ENCODE results near the gene SEMA3F. TPM values are rescaled to one million over a fixed set of nuclear protein-coding genes. Genes with fewer than 3 reads are reported as not detected.

Gene SEMA3F
- total and polyA plus RNA-seq, 4 donors = 27.8 to 54.3 (median 47.4) TPM

DNA sequence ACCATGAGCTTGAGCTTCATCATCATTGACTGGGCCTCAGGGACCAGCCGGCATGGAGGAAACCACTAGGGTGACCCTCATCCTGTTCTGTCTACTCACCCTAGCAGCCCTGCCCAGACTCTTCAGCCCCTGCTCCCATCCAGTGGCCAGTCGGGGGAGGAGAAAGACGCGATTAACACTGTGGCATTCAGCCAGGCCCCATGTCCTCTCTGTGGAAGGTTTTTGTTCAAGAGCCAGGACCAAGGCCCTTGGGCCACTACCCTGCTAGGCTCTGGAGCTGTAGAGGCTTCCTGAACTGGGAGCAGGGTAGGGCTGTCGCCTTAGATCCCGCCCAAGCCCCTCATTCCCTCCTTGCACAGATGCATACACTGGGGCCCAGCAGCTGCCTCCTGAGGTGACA is 65.0 kb downstream of the SEMA3F start:
- Histone ChIP-seq H3K4me3 (no peak overlapping the region), H3K27me3 (ENCODE audit: control insufficient read depth in 3 of 3, insufficient read depth in 3 of 3, low read length in 2 of 3) (no peaks in the 10 kb centered on the region), H3K27ac (ENCODE audit: low read depth in 1 of 2, low read length in 1 of 2) (no peak overlapping the region), H3K36me3 (ENCODE audit: control insufficient read depth in 4 of 4, insufficient read depth in 4 of 4, low read length in 4 of 4) (no peaks in the 10 kb centered on the region), H3K4me1 (ENCODE audit: control insufficient read depth in 5 of 5, insufficient read depth in 5 of 5, low read length in 5 of 5) (peaks cover 0 to 5% (median 0%) of the 10 kb centered on the region in 5 donors), H3K9ac (ENCODE audit: insufficient read depth in 1 of 2, low read length in 2 of 2) (no peak overlapping the region), H3K9me3 (ENCODE audit: control insufficient read depth in 4 of 4, insufficient read depth in 3 of 4, low read length in 3 of 4) (no peaks in the 10 kb centered on the region)
- DNase-seq (no peak), ATAC-seq (ENCODE audit: insufficient read depth, low FRiP score) (no peak)
- 74 to 75% methylated on average over 6 of the region's 6 CpGs for WGBS, 2 donors
- TF ChIP-seq, protein P1, sequence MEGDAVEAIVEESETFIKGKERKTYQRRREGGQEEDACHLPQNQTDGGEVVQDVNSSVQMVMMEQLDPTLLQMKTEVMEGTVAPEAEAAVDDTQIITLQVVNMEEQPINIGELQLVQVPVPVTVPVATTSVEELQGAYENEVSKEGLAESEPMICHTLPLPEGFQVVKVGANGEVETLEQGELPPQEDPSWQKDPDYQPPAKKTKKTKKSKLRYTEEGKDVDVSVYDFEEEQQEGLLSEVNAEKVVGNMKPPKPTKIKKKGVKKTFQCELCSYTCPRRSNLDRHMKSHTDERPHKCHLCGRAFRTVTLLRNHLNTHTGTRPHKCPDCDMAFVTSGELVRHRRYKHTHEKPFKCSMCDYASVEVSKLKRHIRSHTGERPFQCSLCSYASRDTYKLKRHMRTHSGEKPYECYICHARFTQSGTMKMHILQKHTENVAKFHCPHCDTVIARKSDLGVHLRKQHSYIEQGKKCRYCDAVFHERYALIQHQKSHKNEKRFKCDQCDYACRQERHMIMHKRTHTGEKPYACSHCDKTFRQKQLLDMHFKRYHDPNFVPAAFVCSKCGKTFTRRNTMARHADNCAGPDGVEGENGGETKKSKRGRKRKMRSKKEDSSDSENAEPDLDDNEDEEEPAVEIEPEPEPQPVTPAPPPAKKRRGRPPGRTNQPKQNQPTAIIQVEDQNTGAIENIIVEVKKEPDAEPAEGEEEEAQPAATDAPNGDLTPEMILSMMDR (IDR thresholded peaks at IDR 0.05; ENCODE audit: control extremely low read depth, extremely low read depth) = no peak

DNA sequence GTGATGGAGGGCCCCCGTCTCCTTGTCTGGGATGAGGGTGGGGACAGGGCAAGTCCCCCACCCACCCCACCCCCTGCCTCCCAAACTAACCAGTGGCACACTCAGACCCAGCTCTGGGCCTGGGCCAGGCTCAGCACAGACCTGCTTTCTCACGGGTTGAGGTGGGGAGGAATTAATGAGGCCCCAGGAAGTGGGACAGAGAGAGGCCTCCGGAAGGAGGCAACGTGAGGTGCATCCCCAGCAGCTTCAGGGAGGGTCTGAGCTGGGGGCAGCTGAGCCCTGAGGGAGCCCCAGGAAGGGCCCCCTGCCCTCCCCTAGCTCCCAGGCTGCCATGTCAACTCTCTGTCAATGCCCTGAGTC is 65.9 kb downstream of the SEMA3F start:
- no peak for ATAC-seq (ENCODE audit: insufficient read depth, low FRiP score)
- TF ChIP-seq, protein P1 (IDR thresholded peaks at IDR 0.05; ENCODE audit: control extremely low read depth, extremely low read depth) = no peak
- no peak overlapping the region for H3K4me3 ChIP-seq
- H3K36me3 ChIP-seq (ENCODE audit: control insufficient read depth in 4 of 4, insufficient read depth in 4 of 4, low read length in 4 of 4) = no peaks in the 10 kb centered on the region
- WGBS, 2 donors = 59 to 62% methylated on average over 4 of the region's 4 CpGs
- DNase-seq = no peak
- H3K9ac ChIP-seq (ENCODE audit: insufficient read depth in 1 of 2, low read length in 2 of 2) = no peak overlapping the region
- H3K27me3 ChIP-seq (ENCODE audit: control insufficient read depth in 3 of 3, insufficient read depth in 3 of 3, low read length in 2 of 3) = no peaks in the 10 kb centered on the region
- H3K27ac ChIP-seq (ENCODE audit: low read depth in 1 of 2, low read length in 1 of 2) = no peak overlapping the region
- peaks cover 0 to 6% (median 0%) of the 10 kb centered on the region in 5 donors for H3K4me1 ChIP-seq (ENCODE audit: control insufficient read depth in 5 of 5, insufficient read depth in 5 of 5, low read length in 5 of 5)
- no peaks in the 10 kb centered on the region for H3K9me3 ChIP-seq (ENCODE audit: control insufficient read depth in 4 of 4, insufficient read depth in 3 of 4, low read length in 3 of 4)

DNA sequence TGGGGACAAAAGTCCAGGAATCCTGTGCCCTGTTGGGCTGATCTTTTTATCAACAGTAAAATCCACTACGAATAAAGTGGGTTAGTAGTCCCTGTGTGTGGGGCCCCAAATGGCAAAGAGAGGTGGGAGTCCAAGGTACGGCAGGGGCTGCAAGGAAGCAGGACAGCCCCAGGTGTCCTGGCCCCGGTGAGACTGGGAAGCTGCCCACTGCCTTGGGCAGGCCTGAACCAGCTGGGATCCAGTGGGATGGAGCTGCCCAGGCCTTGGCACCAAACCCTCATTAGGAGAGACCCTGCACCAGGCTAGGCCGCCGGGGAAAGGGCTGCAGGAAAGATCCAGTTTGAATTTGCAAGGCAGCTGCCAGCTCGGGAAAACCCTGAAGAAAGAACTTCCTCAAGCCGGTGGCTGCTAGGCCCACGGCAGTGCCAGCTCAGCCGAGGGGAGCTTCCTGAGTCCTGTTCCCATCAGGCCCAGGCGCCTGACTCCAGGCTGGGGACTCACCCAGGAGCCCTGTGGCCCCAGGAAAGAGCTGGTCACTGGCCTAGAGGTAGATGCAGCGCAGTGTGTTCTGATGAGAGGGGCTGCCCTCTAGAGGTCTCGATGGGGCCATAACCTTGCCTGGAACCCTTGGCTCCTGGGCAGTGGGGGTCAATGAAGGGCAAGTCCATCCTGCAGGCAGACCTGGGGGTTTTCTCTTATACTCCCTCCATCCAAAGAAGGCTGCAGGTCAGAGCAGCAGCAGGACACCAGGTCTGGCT is 66.5 kb downstream of the SEMA3F start:
- DNase-seq (no peak), ATAC-seq (ENCODE audit: insufficient read depth, low FRiP score) (no peak)
- TF ChIP-seq, protein P1 (IDR thresholded peaks at IDR 0.05; ENCODE audit: control extremely low read depth, extremely low read depth) = no peak
- H3K4me1 ChIP-seq (ENCODE audit: control insufficient read depth in 5 of 5, insufficient read depth in 5 of 5, low read length in 5 of 5) = peaks cover 0 to 9% (median 0%) of the 10 kb centered on the region in 5 donors
- no peak overlapping the region for H3K27ac ChIP-seq (ENCODE audit: low read depth in 1 of 2, low read length in 1 of 2)
- H3K27me3 ChIP-seq (ENCODE audit: control insufficient read depth in 3 of 3, insufficient read depth in 3 of 3, low read length in 2 of 3) = no peaks in the 10 kb centered on the region
- no peak overlapping the region for H3K9ac ChIP-seq (ENCODE audit: insufficient read depth in 1 of 2, low read length in 2 of 2)
- WGBS, 2 donors = 47 to 69% methylated on average over 12 of the region's 12 CpGs
- H3K4me3 ChIP-seq = no peak overlapping the region
- H3K9me3 ChIP-seq (ENCODE audit: control insufficient read depth in 4 of 4, insufficient read depth in 3 of 4, low read length in 3 of 4) = no peaks in the 10 kb centered on the region
- H3K36me3 ChIP-seq (ENCODE audit: control insufficient read depth in 4 of 4, insufficient read depth in 4 of 4, low read length in 4 of 4) = no peaks in the 10 kb centered on the region

DNA sequence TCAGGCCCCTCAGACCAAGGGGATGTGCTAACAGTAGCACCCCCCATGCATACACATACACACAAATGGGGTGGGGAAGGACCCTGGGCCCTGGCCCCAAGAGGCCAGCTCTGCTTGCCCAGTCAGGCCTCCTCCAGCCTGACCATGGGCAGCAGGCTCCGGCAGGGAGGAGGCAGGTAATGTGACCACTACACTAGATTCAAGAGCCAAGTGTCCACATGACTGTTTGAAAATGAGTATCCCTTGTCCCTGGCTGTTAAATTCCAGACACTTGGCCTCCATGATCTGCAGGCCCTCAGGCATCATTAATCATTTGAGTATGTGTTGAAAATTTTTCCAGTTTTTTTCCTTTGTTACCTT is 67.0 kb downstream of the SEMA3F start:
- no peaks in the 10 kb centered on the region for H3K36me3 ChIP-seq (ENCODE audit: control insufficient read depth in 4 of 4, insufficient read depth in 4 of 4, low read length in 4 of 4)
- no peaks in the 10 kb centered on the region for H3K9me3 ChIP-seq (ENCODE audit: control insufficient read depth in 4 of 4, insufficient read depth in 3 of 4, low read length in 3 of 4)
- TF ChIP-seq, protein P1 (IDR thresholded peaks at IDR 0.05; ENCODE audit: control extremely low read depth, extremely low read depth) = no peak
- ATAC-seq (ENCODE audit: insufficient read depth, low FRiP score) (no peak), DNase-seq (no peak)
- H3K27me3 ChIP-seq (ENCODE audit: control insufficient read depth in 3 of 3, insufficient read depth in 3 of 3, low read length in 2 of 3) = no peaks in the 10 kb centered on the region
- peaks cover 0 to 12% (median 0%) of the 10 kb centered on the region in 5 donors for H3K4me1 ChIP-seq (ENCODE audit: control insufficient read depth in 5 of 5, insufficient read depth in 5 of 5, low read length in 5 of 5)
- H3K4me3 ChIP-seq = no peak overlapping the region
- no peak overlapping the region for H3K27ac ChIP-seq (ENCODE audit: low read depth in 1 of 2, low read length in 1 of 2)
- WGBS, 2 donors = 70 to 83% methylated on average over 1 of the region's 1 CpG
- no peak overlapping the region for H3K9ac ChIP-seq (ENCODE audit: insufficient read depth in 1 of 2, low read length in 2 of 2)
